ENCODE results near the gene RFX3.

RFX3 gene

DNA sequence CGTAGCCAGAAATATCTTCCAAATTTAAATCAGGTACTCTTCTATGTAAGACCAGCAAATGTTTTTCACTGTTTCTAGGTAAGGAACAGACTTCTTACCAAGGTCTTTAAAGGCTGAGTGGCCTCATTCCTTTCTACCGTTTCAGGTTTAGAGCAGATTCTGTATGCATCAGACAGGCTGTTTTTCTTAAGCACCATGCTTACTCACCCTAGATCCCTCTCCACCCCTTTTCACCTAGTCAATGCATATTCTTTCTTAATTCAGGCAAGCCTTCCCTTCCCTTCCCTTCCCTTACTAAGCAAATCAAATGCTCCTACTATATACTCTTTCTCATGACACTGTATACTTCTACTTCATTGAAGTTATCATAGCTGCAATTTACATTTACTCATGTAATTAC, 70.7 kb downstream of the RFX3 start:
- ChIA-PET POLR2A (no interaction called here), CTCF (interaction anchor here (1.1 to 2.4 kb wide), 2 partner anchors 12 to 14 kb away, joined by 6 to 11 read pairs; no protein-coding TSS in a partner anchor)
- H3K36me3 ChIP-seq (ENCODE audit: control insufficient read depth in 2 of 2, insufficient read depth in 1 of 2, low read length in 2 of 2) = no peaks in the 10 kb centered on the region

DNA sequence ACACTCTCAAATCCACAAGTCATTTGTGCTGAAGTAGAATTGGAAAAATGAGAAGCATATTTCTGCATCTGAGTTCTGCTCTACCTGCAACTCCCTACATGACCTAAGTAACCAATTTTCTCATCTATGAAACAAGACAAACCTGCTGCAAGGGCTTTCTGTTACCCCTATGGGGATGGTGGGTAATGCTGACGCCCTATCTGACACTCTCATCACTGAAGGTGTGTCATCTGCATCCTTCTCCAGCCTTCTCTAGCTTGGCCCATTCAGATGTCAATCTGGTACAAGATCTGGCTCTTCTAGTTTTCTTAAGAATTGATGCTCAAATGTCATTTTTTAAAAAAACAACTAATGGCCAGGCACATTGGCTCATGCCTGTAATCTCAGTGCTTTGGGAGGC, 73.8 kb downstream of the RFX3 start:
- Histone ChIP-seq H3K4me3 (ENCODE audit: low read depth, low read length) (no peak overlapping the region), H3K9me3 (ENCODE audit: control insufficient read depth, insufficient read depth, low read depth, low read length) (no peaks in the 10 kb centered on the region), H3K27ac (ENCODE audit: extremely low read depth, low read depth, low read length) (no peak overlapping the region), H3K36me3 (ENCODE audit: control insufficient read depth in 2 of 2, insufficient read depth in 1 of 2, low read length in 2 of 2) (no peaks in the 10 kb centered on the region), H3K4me1 (ENCODE audit: control insufficient read depth, insufficient read depth, low read length) (no peaks in the 10 kb centered on the region)
- ChIA-PET CTCF (interaction anchor here (0.9 to 2.6 kb wide), 3 partner anchors 11 to 16 kb away, joined by 4 to 11 read pairs (median 4); no protein-coding TSS in a partner anchor), POLR2A (no interaction called here)
- TF ChIP-seq, protein P1, sequence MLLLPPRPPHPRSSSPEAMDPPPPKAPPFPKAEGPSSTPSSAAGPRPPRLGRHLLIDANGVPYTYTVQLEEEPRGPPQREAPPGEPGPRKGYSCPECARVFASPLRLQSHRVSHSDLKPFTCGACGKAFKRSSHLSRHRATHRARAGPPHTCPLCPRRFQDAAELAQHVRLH (tag by site-specific recombination; IDR thresholded peaks at IDR 0.05) = no peak
- no peak for TF ChIP-seq WT1 (tag by site-specific recombination; IDR thresholded peaks at IDR 0.05)
- TF ChIP-seq ZNF548 (tag by site-specific recombination; IDR thresholded peaks at IDR 0.05) = no peak
- no peak for TF ChIP-seq ZBTB48 (tag by site-specific recombination; IDR thresholded peaks at IDR 0.05)

More for the DNA sequence above, 70.7 kb downstream of the RFX3 start:
- Histone ChIP-seq H3K4me3 (ENCODE audit: low read depth, low read length) (no peak overlapping the region), H3K9me3 (ENCODE audit: control insufficient read depth, insufficient read depth, low read depth, low read length) (no peaks in the 10 kb centered on the region), H3K4me1 (ENCODE audit: control insufficient read depth, insufficient read depth, low read length) (no peaks in the 10 kb centered on the region), H3K27ac (ENCODE audit: extremely low read depth, low read depth, low read length) (no peak overlapping the region)
- TF ChIP-seq ZFP41 (tag by site-specific recombination; IDR thresholded peaks at IDR 0.05; ENCODE audit: borderline replicate concordance) (no peak), ZNF19 (tag by site-specific recombination; IDR thresholded peaks at IDR 0.05; ENCODE audit: low read depth) (no peak), ZNF211 (tag by site-specific recombination; IDR thresholded peaks at IDR 0.05; ENCODE audit: low read depth) (no peak), KLF16 (tag by site-specific recombination; IDR thresholded peaks at IDR 0.05) (no peak), ZNF548 (tag by site-specific recombination; IDR thresholded peaks at IDR 0.05) (no peak), SP7 (tag by site-specific recombination; IDR thresholded peaks at IDR 0.05) (no peak)

DNA sequence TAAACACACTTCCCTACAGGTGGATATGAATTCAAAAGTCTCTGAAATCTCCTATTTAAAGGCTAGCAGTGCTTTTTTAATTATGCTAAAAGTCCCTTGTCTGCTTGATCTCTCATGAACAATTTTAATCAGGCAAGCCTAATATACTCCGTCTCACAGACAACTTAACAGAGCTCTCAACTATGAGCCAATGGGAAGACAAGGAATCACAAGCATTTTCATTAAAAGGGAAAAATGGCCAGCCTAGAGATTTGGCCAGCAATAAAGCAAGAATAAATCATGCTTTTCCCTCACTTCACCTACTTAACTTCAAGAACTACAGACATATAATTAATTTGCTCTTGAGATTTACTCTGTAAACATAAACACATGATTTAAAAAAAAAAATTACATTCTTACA, 78.0 kb downstream of the RFX3 start:
- POLR2A ChIA-PET = no interaction called here
- no peak overlapping the region for H3K27ac ChIP-seq (ENCODE audit: extremely low read depth, low read depth, low read length)
- no peaks in the 10 kb centered on the region for H3K4me1 ChIP-seq (ENCODE audit: control insufficient read depth, insufficient read depth, low read length)
- H3K36me3 ChIP-seq (ENCODE audit: control insufficient read depth in 2 of 2, insufficient read depth in 1 of 2, low read length in 2 of 2) = no peaks in the 10 kb centered on the region
- CTCF ChIA-PET = no interaction called here
- H3K9me3 ChIP-seq (ENCODE audit: control insufficient read depth, insufficient read depth, low read depth, low read length) = no peaks in the 10 kb centered on the region
- H3K4me3 ChIP-seq (ENCODE audit: low read depth, low read length) = no peak overlapping the region
- TF ChIP-seq, protein P2, sequence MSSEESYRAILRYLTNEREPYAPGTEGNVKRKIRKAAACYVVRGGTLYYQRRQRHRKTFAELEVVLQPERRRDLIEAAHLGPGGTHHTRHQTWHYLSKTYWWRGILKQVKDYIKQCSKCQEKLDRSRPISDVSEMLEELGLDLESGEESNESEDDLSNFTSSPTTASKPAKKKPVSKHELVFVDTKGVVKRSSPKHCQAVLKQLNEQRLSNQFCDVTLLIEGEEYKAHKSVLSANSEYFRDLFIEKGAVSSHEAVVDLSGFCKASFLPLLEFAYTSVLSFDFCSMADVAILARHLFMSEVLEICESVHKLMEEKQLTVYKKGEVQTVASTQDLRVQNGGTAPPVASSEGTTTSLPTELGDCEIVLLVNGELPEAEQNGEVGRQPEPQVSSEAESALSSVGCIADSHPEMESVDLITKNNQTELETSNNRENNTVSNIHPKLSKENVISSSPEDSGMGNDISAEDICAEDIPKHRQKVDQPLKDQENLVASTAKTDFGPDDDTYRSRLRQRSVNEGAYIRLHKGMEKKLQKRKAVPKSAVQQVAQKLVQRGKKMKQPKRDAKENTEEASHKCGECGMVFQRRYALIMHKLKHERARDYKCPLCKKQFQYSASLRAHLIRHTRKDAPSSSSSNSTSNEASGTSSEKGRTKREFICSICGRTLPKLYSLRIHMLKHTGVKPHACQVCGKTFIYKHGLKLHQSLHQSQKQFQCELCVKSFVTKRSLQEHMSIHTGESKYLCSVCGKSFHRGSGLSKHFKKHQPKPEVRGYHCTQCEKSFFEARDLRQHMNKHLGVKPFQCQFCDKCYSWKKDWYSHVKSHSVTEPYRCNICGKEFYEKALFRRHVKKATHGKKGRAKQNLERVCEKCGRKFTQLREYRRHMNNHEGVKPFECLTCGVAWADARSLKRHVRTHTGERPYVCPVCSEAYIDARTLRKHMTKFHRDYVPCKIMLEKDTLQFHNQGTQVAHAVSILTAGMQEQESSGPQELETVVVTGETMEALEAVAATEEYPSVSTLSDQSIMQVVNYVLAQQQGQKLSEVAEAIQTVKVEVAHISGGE (tag by site-specific recombination; conservative IDR thresholded peaks at IDR 0.05; ENCODE audit: low read depth) = no peak
- TF ChIP-seq ZNF623 (tag by site-specific recombination; IDR thresholded peaks at IDR 0.05) (no peak), ZNF785 (tag by site-specific recombination; IDR thresholded peaks at IDR 0.05) (no peak), ZNF48 (tag by site-specific recombination; IDR thresholded peaks at IDR 0.05) (no peak), ZNF214 (tag by site-specific recombination; IDR thresholded peaks at IDR 0.05; ENCODE audit: borderline replicate concordance) (no peak), KLF1 (tag by site-specific recombination; IDR thresholded peaks at IDR 0.05) (no peak), ZNF16 (tag by site-specific recombination; IDR thresholded peaks at IDR 0.05; ENCODE audit: low read depth) (no peak), ZNF571 (tag by site-specific recombination; IDR thresholded peaks at IDR 0.05) (no peak), ZNF792 (tag by site-specific recombination; IDR thresholded peaks at IDR 0.05) (no peak), ZNF776 (tag by site-specific recombination; IDR thresholded peaks at IDR 0.05; ENCODE audit: borderline replicate concordance) (no peak), ZNF121 (tag by site-specific recombination; IDR thresholded peaks at IDR 0.05) (no peak), ZNF169 (tag by site-specific recombination; IDR thresholded peaks at IDR 0.05) (no peak), ZNF600 (tag by site-specific recombination; IDR thresholded peaks at IDR 0.05) (no peak)
- TF ChIP-seq, protein P3, sequence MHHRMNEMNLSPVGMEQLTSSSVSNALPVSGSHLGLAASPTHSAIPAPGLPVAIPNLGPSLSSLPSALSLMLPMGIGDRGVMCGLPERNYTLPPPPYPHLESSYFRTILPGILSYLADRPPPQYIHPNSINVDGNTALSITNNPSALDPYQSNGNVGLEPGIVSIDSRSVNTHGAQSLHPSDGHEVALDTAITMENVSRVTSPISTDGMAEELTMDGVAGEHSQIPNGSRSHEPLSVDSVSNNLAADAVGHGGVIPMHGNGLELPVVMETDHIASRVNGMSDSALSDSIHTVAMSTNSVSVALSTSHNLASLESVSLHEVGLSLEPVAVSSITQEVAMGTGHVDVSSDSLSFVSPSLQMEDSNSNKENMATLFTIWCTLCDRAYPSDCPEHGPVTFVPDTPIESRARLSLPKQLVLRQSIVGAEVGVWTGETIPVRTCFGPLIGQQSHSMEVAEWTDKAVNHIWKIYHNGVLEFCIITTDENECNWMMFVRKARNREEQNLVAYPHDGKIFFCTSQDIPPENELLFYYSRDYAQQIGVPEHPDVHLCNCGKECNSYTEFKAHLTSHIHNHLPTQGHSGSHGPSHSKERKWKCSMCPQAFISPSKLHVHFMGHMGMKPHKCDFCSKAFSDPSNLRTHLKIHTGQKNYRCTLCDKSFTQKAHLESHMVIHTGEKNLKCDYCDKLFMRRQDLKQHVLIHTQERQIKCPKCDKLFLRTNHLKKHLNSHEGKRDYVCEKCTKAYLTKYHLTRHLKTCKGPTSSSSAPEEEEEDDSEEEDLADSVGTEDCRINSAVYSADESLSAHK (tag by site-specific recombination; IDR thresholded peaks at IDR 0.05) = no peak
- TF ChIP-seq, protein P4, sequence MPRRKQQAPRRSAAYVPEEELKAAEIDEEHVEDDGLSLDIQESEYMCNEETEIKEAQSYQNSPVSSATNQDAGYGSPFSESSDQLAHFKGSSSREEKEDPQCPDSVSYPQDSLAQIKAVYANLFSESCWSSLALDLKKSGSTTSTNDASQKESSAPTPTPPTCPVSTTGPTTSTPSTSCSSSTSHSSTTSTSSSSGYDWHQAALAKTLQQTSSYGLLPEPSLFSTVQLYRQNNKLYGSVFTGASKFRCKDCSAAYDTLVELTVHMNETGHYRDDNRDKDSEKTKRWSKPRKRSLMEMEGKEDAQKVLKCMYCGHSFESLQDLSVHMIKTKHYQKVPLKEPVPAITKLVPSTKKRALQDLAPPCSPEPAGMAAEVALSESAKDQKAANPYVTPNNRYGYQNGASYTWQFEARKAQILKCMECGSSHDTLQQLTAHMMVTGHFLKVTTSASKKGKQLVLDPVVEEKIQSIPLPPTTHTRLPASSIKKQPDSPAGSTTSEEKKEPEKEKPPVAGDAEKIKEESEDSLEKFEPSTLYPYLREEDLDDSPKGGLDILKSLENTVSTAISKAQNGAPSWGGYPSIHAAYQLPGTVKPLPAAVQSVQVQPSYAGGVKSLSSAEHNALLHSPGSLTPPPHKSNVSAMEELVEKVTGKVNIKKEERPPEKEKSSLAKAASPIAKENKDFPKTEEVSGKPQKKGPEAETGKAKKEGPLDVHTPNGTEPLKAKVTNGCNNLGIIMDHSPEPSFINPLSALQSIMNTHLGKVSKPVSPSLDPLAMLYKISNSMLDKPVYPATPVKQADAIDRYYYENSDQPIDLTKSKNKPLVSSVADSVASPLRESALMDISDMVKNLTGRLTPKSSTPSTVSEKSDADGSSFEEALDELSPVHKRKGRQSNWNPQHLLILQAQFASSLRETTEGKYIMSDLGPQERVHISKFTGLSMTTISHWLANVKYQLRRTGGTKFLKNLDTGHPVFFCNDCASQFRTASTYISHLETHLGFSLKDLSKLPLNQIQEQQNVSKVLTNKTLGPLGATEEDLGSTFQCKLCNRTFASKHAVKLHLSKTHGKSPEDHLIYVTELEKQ (tag by site-specific recombination; IDR thresholded peaks at IDR 0.05; ENCODE audit: borderline replicate concordance) = no peak
